SKM-1 (cell line): ENCODE data around the gene RPS6KA2.

Experiments used
- DNase-seq: peaks from one replicate; lab custom pipeline; 2025; ENCODE audit not compliant: unreplicated experiment; lab: John Stamatoyannopoulos, UW

RPS6KA2 gene

GRCh38 chr6:166627033-166627874 is at the start of gene RPS6KA2:
Gene RPS6KA2, minus strand, starts transcription at chr6:166627251. Its CDS starts 232 bp downstream, at chr6:166627019.
- DNase-seq = peak; percentile 95

GRCh38 chr6:166676270-166676860 is 49.3 kb upstream of the RPS6KA2 start:
- DNase-seq = no peak

- DNase-seq = no peak
These were observed 48.7 kb upstream of the RPS6KA2 start for GRCh38 chr6:166675736-166676135.

- no peak for DNase-seq
These were observed 46.3 kb upstream of the RPS6KA2 start for GRCh38 chr6:166673309-166673708.

- DNase-seq = no peak
These were observed 45.7 kb upstream of the RPS6KA2 start for GRCh38 chr6:166672624-166673206.

- no peak for DNase-seq
These were observed 45.1 kb upstream of the RPS6KA2 start for GRCh38 chr6:166672146-166672545.

- no peak for DNase-seq
These were observed 44.5 kb upstream of the RPS6KA2 start for GRCh38 chr6:166671434-166672081.

GRCh38 chr6:166670894-166671293 is 43.8 kb upstream of the RPS6KA2 start:
- DNase-seq = no peak

- DNase-seq = no peak
These were observed 43.0 kb upstream of the RPS6KA2 start for GRCh38 chr6:166670013-166670412.

GRCh38 chr6:166667796-166668610 is 41.0 kb upstream of the RPS6KA2 start:
- no peak for DNase-seq

- no peak for DNase-seq
These were observed 37.1 kb upstream of the RPS6KA2 start for GRCh38 chr6:166664135-166664534.

GRCh38 chr6:166663568-166663967 is 36.5 kb upstream of the RPS6KA2 start:
- DNase-seq = no peak

GRCh38 chr6:166662690-166663089 is 35.6 kb upstream of the RPS6KA2 start:
- no peak for DNase-seq

GRCh38 chr6:166661327-166662085 is 34.5 kb upstream of the RPS6KA2 start:
- DNase-seq = no peak

- DNase-seq = no peak
These were observed 33.2 kb upstream of the RPS6KA2 start for GRCh38 chr6:166660157-166660688.

GRCh38 chr6:166659581-166659980 is 32.5 kb upstream of the RPS6KA2 start:
- no peak for DNase-seq

- no peak for DNase-seq
These were observed 31.7 kb upstream of the RPS6KA2 start for GRCh38 chr6:166658792-166659150.

GRCh38 chr6:166658115-166658791 is 31.2 kb upstream of the RPS6KA2 start:
- no peak for DNase-seq

GRCh38 chr6:166657531-166657930 is 30.5 kb upstream of the RPS6KA2 start:
- DNase-seq = peak; percentile 39
